GM12874 (cell line): ENCODE data around the gene MYCBP2.

Experiments
- TF ChIP-seq, protein P1 (sequence below): IDR thresholded peaks from 2 replicates; pipeline ENCODE4 v1.5.1; 2011; ENCODE audit warnings: low read depth, mild to moderate bottlenecking, control low read depth, low read length, moderate library complexity; ENCODE audit not compliant: insufficient read depth

MYCBP2 gene

GRCh38 chr13:77177646-77178045 is 149.2 kb downstream of the MYCBP2 start:
- TF ChIP-seq, protein P1, sequence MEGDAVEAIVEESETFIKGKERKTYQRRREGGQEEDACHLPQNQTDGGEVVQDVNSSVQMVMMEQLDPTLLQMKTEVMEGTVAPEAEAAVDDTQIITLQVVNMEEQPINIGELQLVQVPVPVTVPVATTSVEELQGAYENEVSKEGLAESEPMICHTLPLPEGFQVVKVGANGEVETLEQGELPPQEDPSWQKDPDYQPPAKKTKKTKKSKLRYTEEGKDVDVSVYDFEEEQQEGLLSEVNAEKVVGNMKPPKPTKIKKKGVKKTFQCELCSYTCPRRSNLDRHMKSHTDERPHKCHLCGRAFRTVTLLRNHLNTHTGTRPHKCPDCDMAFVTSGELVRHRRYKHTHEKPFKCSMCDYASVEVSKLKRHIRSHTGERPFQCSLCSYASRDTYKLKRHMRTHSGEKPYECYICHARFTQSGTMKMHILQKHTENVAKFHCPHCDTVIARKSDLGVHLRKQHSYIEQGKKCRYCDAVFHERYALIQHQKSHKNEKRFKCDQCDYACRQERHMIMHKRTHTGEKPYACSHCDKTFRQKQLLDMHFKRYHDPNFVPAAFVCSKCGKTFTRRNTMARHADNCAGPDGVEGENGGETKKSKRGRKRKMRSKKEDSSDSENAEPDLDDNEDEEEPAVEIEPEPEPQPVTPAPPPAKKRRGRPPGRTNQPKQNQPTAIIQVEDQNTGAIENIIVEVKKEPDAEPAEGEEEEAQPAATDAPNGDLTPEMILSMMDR, result no peak

DNA sequence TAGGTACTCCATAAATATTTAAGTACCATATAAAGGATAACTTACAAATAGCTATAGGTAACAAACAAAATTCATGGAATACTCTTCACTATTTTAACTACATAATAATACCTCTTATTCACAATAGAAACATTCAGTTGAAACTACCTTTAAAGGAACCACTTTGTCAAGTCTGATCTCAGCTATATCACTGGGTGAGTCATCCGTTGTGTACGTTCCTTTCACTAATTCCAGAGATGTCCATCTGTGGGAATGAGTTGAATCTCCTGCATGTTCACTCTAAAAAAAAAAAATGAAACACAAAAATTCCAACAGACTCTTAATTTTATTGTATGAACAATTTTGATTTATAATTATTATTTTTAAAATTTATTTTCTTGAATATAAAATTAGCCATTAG is 150.5 kb downstream of the MYCBP2 start:
- TF ChIP-seq, protein P1, result no peak

DNA sequence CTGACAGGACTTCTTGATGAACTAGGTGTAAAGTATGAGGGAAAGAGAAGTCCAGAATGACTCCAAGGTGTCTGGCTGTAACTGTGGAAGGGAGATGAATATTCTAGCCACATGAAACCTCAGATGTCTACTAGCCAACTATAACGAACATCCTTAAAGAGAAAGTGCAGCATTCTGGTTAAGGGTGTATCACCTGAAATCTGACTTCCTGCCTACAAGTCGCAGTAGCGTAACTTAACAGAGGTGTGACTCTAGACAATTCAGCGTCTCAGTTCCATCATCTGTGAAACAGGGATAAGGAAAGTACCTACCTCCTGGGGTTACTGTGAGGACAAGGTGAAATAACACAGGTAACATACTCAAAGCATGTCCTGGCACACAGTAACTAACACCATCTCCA is 154.2 kb downstream of the MYCBP2 start:
- TF ChIP-seq, protein P1, result no peak

- TF ChIP-seq, protein P1, result no peak
Measured at GRCh38 chr13:77171451-77171850, 155.4 kb downstream of the MYCBP2 start.

DNA sequence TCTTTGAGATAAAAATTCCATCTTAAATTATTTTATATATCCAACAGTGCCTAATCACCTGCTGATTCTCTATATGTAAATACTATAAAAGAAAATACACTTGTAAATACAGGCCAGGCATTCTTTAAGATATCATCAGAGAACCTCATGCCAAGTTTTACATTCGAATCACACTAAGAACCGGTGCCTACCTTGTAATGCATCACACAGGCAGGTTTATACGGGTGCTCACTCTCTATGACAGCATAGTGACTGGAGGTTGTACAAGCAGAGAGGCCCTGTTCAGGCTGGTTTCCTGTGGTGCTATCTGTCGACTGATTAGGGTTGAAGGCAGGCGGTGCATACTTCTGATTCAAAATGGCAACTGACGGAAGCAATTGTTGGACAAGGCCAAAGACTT is 158.7 kb downstream of the MYCBP2 start:
- TF ChIP-seq, protein P1, result no peak

DNA sequence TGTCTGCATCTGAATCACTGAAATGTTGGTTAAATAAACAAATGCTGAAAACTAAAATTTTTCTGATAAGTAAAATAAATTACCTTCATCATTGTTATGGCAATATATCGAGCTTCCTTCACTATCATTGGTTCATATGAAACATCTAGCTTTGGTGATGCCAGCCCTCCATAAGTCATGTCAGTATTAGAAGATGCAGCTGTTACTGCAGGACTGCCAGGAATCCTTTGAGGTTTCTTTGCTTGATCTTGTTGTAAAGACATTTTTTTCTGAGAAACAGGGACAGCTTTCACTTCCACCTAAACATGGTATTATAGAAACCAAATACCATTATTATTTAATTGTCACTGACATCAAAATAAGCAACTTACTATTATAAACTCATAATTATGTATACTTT is 176.2 kb downstream of the MYCBP2 start:
- TF ChIP-seq, protein P1, result no peak

- TF ChIP-seq, protein P1, result no peak
Measured at GRCh38 chr13:77143431-77143830, 183.5 kb downstream of the MYCBP2 start.

- TF ChIP-seq, protein P1, result no peak
Measured at GRCh38 chr13:77139306-77139705, 187.6 kb downstream of the MYCBP2 start.
